ENCODE measurements around the gene AKT3.

AKT3 gene

GRCh38 chr1:243462929-243463697 lies 386.9 kb downstream of the AKT3 start:
- DNase-seq (ENCODE audit: low spot score), result peak; percentile 68

- no peak for DNase-seq (ENCODE audit: low spot score)
These were observed 388.3 kb downstream of the AKT3 start for GRCh38 chr1:243461700-243462099.

GRCh38 chr1:243459059-243459458 lies 391.0 kb downstream of the AKT3 start:
- no peak for DNase-seq (ENCODE audit: low spot score)

GRCh38 chr1:243457363-243457982 lies 392.6 kb downstream of the AKT3 start:
- no peak for DNase-seq (ENCODE audit: low spot score)

GRCh38 chr1:243455760-243456651 lies 394.0 kb downstream of the AKT3 start:
- no peak for DNase-seq (ENCODE audit: low spot score)

- DNase-seq (ENCODE audit: low spot score), result no peak
These were observed 395.6 kb downstream of the AKT3 start for GRCh38 chr1:243454328-243454997.

DNA sequence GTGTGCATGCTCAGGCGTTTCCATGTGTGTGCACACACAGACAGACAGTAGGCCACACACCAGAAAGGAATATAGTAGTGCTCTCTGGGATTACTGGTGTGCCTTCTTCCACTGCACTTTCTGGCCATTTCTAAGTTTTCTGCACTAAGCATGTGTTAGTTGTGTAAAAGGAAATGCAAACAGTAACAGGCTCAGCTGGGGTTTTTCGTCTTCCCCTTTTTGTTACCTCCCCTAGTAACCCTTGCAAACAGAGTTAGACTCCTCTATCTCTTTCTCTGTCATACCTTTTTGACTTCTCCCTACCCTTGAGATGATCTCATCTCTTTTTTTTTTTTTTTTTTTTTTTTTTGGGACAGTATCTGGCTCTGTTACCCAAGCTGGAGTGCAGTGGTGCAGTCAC lies 398.0 kb downstream of the AKT3 start:
- DNase-seq (ENCODE audit: low spot score), result no peak

- DNase-seq (ENCODE audit: low spot score), result no peak
These were observed 400.7 kb downstream of the AKT3 start for GRCh38 chr1:243449373-243449772.

GRCh38 chr1:243447844-243448243 lies 402.2 kb downstream of the AKT3 start:
- no peak for DNase-seq (ENCODE audit: low spot score)

DNA sequence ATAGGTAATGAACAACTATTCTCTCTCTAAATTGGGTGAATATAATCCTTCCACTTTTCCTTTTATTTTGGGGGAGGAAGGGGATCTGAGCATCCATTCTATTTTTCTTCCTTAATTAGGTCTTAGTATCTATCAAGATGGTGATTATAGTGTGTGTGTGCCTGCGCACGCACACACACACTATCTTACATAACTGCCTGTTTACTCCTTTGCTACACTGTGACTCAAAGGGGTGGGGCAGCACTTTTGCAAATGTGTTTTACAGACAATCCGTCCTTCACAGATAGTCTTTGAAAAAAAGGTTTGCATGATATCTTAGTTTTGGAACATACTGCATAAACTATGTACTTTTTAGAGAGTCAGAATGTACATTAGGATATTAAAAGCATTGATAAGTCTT lies 402.7 kb downstream of the AKT3 start:
- no peak for DNase-seq (ENCODE audit: low spot score)

- peak; percentile 65 for DNase-seq (ENCODE audit: low spot score)
These were observed 406.5 kb downstream of the AKT3 start for GRCh38 chr1:243443557-243443956.

DNA sequence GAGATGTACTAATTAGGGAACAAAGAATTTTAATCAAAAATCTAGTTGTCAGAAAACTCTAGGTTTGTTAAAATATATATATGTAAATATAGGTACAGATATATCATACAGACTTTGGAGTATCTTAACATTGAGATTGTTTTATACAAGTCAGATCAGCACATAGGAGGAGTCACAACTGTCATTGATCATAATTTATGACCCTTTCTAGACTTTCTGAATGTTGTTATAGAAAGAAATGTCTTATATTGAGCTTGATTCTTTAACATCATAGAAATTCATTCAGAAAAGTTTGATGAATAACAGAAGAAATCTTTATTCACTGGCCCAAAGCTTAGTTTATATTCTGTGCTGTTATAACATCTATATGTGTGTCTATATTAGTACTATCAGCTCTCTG lies 408.4 kb downstream of the AKT3 start:
- no peak for DNase-seq (ENCODE audit: low spot score)

GRCh38 chr1:243440406-243440805 lies 409.6 kb downstream of the AKT3 start:
- no peak for DNase-seq (ENCODE audit: low spot score)

DNA sequence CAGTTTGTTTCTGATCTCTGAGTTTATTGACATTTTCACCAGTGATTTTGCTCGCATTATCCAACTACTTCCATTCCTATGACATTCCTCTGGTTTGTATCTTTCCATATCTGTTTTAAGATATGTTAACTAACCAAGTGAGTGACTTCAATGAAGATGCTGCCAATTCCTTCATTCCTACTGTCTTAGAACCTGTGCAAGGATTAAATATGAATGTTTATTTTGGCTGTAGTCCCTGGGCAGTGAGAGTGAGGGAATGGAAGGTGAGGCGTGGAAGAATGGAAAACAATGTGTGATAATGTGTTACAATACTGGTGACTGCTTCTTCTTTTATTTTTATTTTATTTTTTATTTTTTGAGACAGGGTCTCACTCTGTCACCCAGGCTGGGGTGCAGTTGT lies 411.2 kb downstream of the AKT3 start:
- no peak for DNase-seq (ENCODE audit: low spot score)

Data from pons (tissue), 1 donor.